Hypothalamus (tissue), 51 donors: Measurements from ENCODE around the gene ASTN2.
"Not testable (repeated sequence)": the region's sequence is repeated elsewhere in the genome, so short reads cannot be mapped to it uniquely, and the experiment has no call there.

ENCODE experiments used
- DNase-seq, 51 donors: peaks; one replicate each; lab custom pipeline; 2025; lab: John Stamatoyannopoulos, UW

Gene ASTN2

GRCh38 chr9:116855881-116856662, 558.8 kb downstream of the ASTN2 start:
- DNase-seq = peak in 11 of 51 donors; percentile 1 to 50 (median 10)

GRCh38 chr9:116849721-116850120, 565.1 kb downstream of the ASTN2 start:
- no peak for DNase-seq

- DNase-seq = no peak
Observed at GRCh38 chr9:116844621-116845020, 570.2 kb downstream of the ASTN2 start.

- DNase-seq = no peak
Observed at GRCh38 chr9:116843863-116844620, 570.8 kb downstream of the ASTN2 start.

GRCh38 chr9:116842658-116843057, 572.2 kb downstream of the ASTN2 start:
- DNase-seq = no peak

- DNase-seq = not testable (repeated sequence)
Observed at GRCh38 chr9:116838468-116838867, 576.4 kb downstream of the ASTN2 start.

- DNase-seq = no peak
Observed at GRCh38 chr9:116837018-116837989, 577.6 kb downstream of the ASTN2 start.

- DNase-seq = not testable (repeated sequence)
Observed at GRCh38 chr9:116830321-116830720, 584.5 kb downstream of the ASTN2 start.

GRCh38 chr9:116821633-116822229, 593.1 kb downstream of the ASTN2 start:
- no peak for DNase-seq

- DNase-seq = no peak
Observed at GRCh38 chr9:116819116-116819515, 595.7 kb downstream of the ASTN2 start.

- DNase-seq = no peak
Observed at GRCh38 chr9:116817762-116818161, 597.1 kb downstream of the ASTN2 start.

GRCh38 chr9:116816484-116816883, 598.4 kb downstream of the ASTN2 start:
- DNase-seq = no peak

GRCh38 chr9:116815835-116816234, 599.0 kb downstream of the ASTN2 start:
- DNase-seq = no peak

GRCh38 chr9:116813031-116813300, 601.9 kb downstream of the ASTN2 start:
- DNase-seq = no peak

- DNase-seq = no peak
Observed at GRCh38 chr9:116812231-116813030, 602.4 kb downstream of the ASTN2 start.

- DNase-seq = no peak
Observed at GRCh38 chr9:116809656-116810055, 605.2 kb downstream of the ASTN2 start.

GRCh38 chr9:116806075-116806474, 608.8 kb downstream of the ASTN2 start:
- DNase-seq = no peak

GRCh38 chr9:116800885-116801284, 614.0 kb downstream of the ASTN2 start:
- peak in 1 of 51 donors; percentile 10 for DNase-seq

GRCh38 chr9:116800074-116800473, 614.8 kb downstream of the ASTN2 start:
- DNase-seq = no peak

- no peak for DNase-seq
Observed at GRCh38 chr9:116798521-116798920, 616.3 kb downstream of the ASTN2 start.
